Adipocyte (in vitro differentiated cells): ENCODE measurements around the gene RABEP1.
"Not testable (repeated sequence)": the region's sequence is repeated elsewhere in the genome, so short reads cannot be mapped to it uniquely, and the experiment has no call there.

Experiments
- DNase-seq: peaks from one replicate; pipeline ENCODE4 v3.0.0-alpha.2; 2015; ENCODE audit warnings: low read depth
- H3K27me3 ChIP-seq: replicated peaks from 2 replicates; pipeline ENCODE4 v1.7.0; 2013; ENCODE audit warnings: mild to moderate bottlenecking, low read length, moderate library complexity; ENCODE audit not compliant: control insufficient read depth, insufficient read depth
- H3K36me3 ChIP-seq: 2 replicates; pipeline ENCODE4 v1.7.0; 2013; ENCODE audit warnings: low read length, mild to moderate bottlenecking, moderate library complexity; ENCODE audit not compliant: control insufficient read depth, insufficient read depth, severe bottlenecking
- H3K4me1 ChIP-seq: 2 replicates; pipeline ENCODE4 v1.7.0; 2013; ENCODE audit warnings: mild to moderate bottlenecking, low read length, moderate library complexity; ENCODE audit not compliant: control insufficient read depth, insufficient read depth
- H3K4me3 ChIP-seq: 2 replicates; pipeline ENCODE4 v1.7.0; 2013; ENCODE audit warnings: mild to moderate bottlenecking, low read length, moderate library complexity
- H3K9ac ChIP-seq: 2 replicates; pipeline ENCODE4 v1.7.0; 2013; ENCODE audit warnings: mild to moderate bottlenecking, low read length, moderate library complexity
- H3K9me3 ChIP-seq: 2 replicates; pipeline ENCODE4 v1.7.0; 2013; ENCODE audit warnings: mild to moderate bottlenecking, low read length, moderate library complexity; ENCODE audit not compliant: control insufficient read depth

Gene RABEP1

GRCh38 chr17:5281814-5282641 is at the start of gene RABEP1:
RABEP1 (plus strand) TSS chr17:5282284; CDS start chr17:5282487, 203 bp downstream.
- no peaks in the 10 kb centered on the region for H3K27me3 ChIP-seq
- peak within 1 kb of the TSS; percentile 90 for H3K4me3 ChIP-seq
- H3K36me3 ChIP-seq: no peaks in the 10 kb centered on the region
- H3K9me3 ChIP-seq: no peaks in the 10 kb centered on the region
- peak within 1 kb of the TSS; percentile 81 for H3K9ac ChIP-seq
- peaks cover 21% of the 10 kb centered on the region for H3K4me1 ChIP-seq
- peak; percentile 95 for DNase-seq

- not testable (repeated sequence) for DNase-seq
These were observed 48.6 kb upstream of the RABEP1 start for GRCh38 chr17:5233492-5233891.

GRCh38 chr17:5234645-5235576 is 47.2 kb upstream of the RABEP1 start, which contains the start of gene SCIMP:
SCIMP (minus strand) TSS chr17:5234860; CDS start chr17:5234755, 105 bp downstream.
- no peak for DNase-seq
- Histone ChIP-seq H3K9ac (no peak within 1 kb of the TSS), H3K4me1 (no peaks in the 10 kb centered on the region), H3K27me3 (no peaks in the 10 kb centered on the region), H3K4me3 (no peak within 1 kb of the TSS), H3K36me3 (no peaks in the 10 kb centered on the region), H3K9me3 (no peaks in the 10 kb centered on the region)

More at GRCh38 chr17:5233492-5233891, 48.6 kb upstream of the RABEP1 start:
- not testable (repeated sequence) for H3K9me3 ChIP-seq, H3K36me3 ChIP-seq, H3K4me1 ChIP-seq, H3K9ac ChIP-seq, H3K27me3 ChIP-seq, H3K4me3 ChIP-seq

GRCh38 chr17:5236938-5237540 is 45.0 kb upstream of the RABEP1 start:
- DNase-seq: no peak
- Histone ChIP-seq H3K9me3 (no peaks in the 10 kb centered on the region), H3K4me3 (no peak overlapping the region), H3K27me3 (no peaks in the 10 kb centered on the region), H3K36me3 (no peaks in the 10 kb centered on the region), H3K4me1 (no peaks in the 10 kb centered on the region), H3K9ac (no peak overlapping the region)

GRCh38 chr17:5237541-5238016 is 44.5 kb upstream of the RABEP1 start:
- DNase-seq: peak; percentile 49
- Histone ChIP-seq H3K9ac (no peak overlapping the region), H3K4me1 (no peaks in the 10 kb centered on the region), H3K36me3 (no peaks in the 10 kb centered on the region), H3K9me3 (no peaks in the 10 kb centered on the region), H3K27me3 (no peaks in the 10 kb centered on the region), H3K4me3 (no peak overlapping the region)

- no peak overlapping the region for H3K4me3 ChIP-seq
- H3K9ac ChIP-seq: no peak overlapping the region
- DNase-seq: no peak
- no peaks in the 10 kb centered on the region for H3K27me3 ChIP-seq
- H3K9me3 ChIP-seq: no peaks in the 10 kb centered on the region
- H3K36me3 ChIP-seq: no peaks in the 10 kb centered on the region
- H3K4me1 ChIP-seq: no peaks in the 10 kb centered on the region
These were observed 43.8 kb upstream of the RABEP1 start for GRCh38 chr17:5238333-5238732.

GRCh38 chr17:5239769-5240168 is 42.3 kb upstream of the RABEP1 start:
- not testable (repeated sequence) for H3K36me3 ChIP-seq

GRCh38 chr17:5241861-5242671 is 40.0 kb upstream of the RABEP1 start:
- no peaks in the 10 kb centered on the region for H3K27me3 ChIP-seq
- no peak overlapping the region for H3K4me3 ChIP-seq
- H3K9me3 ChIP-seq: no peaks in the 10 kb centered on the region
- H3K9ac ChIP-seq: no peak overlapping the region
- no peaks in the 10 kb centered on the region for H3K36me3 ChIP-seq
- no peaks in the 10 kb centered on the region for H3K4me1 ChIP-seq
- DNase-seq: no peak

More at GRCh38 chr17:5239769-5240168, 42.3 kb upstream of the RABEP1 start:
- not testable (repeated sequence) for H3K4me1 ChIP-seq, DNase-seq, H3K9me3 ChIP-seq, H3K4me3 ChIP-seq, H3K9ac ChIP-seq, H3K27me3 ChIP-seq

- no peaks in the 10 kb centered on the region for H3K9me3 ChIP-seq
- H3K4me3 ChIP-seq: no peak overlapping the region
- no peaks in the 10 kb centered on the region for H3K4me1 ChIP-seq
- peaks cover 4% of the 10 kb centered on the region for H3K27me3 ChIP-seq
- no peaks in the 10 kb centered on the region for H3K36me3 ChIP-seq
- no peak overlapping the region for H3K9ac ChIP-seq
- no peak for DNase-seq
These were observed 34.5 kb upstream of the RABEP1 start for GRCh38 chr17:5247621-5248020.

- H3K27me3 ChIP-seq: peaks cover 4% of the 10 kb centered on the region
- H3K9me3 ChIP-seq: no peaks in the 10 kb centered on the region
- no peaks in the 10 kb centered on the region for H3K36me3 ChIP-seq
- no peak overlapping the region for H3K9ac ChIP-seq
- H3K4me3 ChIP-seq: no peak overlapping the region
- DNase-seq: no peak
- no peaks in the 10 kb centered on the region for H3K4me1 ChIP-seq
These were observed 33.1 kb upstream of the RABEP1 start for GRCh38 chr17:5248821-5249479.
